GM13976 (cell line): Measurements from ENCODE around the gene LRRC72.
"Not testable (repeated sequence)": the region's sequence is repeated elsewhere in the genome, so short reads cannot be mapped to it uniquely, and the experiment has no call there.

ENCODE experiments used
- DNase-seq: peaks from one replicate; pipeline ENCODE4 v3.0.0; 2012; ENCODE audit warnings: low spot score
- in situ Hi-C: fragments of 300-500 bp; cut with MboI; formaldehyde crosslinking; loops from one replicate; pipeline ENCODE4 v1.12.0; 2022; ENCODE audit warnings: low sequenced_read_pairs, mixed read lengths, inconsistent platforms; ENCODE audit not compliant: unreplicated experiment
- TF ChIP-seq, protein P1 (sequence below): IDR thresholded peaks from 2 replicates; pipeline ENCODE4 v1.5.1; 2012; ENCODE audit warnings: borderline replicate concordance, mild to moderate bottlenecking; ENCODE audit not compliant: insufficient read depth; ENCODE audit errors: extremely low read depth, missing control alignments, control extremely low read depth

Gene LRRC72

DNA sequence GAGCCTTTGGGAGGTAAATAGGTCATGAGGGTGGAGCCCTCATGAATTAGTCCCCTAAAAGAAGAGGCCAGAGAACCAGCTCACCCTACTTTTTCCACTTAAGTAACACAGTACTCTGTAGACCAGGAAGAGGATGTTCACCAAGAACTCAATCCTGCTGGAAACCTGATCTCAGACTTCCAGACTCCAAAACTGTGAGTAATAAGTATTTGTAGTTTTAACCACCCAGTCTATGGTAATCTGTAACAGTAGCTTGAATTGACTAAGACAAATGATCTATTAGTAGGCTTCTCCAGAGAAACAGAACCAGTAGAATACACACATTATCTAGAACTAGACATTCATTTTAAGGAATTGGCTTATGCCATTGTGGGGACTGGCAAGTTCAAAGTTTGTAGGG, 67.4 kb downstream of the LRRC72 start:
- in situ Hi-C loops = no loop called here
- no peak for DNase-seq
- TF ChIP-seq, protein P1, sequence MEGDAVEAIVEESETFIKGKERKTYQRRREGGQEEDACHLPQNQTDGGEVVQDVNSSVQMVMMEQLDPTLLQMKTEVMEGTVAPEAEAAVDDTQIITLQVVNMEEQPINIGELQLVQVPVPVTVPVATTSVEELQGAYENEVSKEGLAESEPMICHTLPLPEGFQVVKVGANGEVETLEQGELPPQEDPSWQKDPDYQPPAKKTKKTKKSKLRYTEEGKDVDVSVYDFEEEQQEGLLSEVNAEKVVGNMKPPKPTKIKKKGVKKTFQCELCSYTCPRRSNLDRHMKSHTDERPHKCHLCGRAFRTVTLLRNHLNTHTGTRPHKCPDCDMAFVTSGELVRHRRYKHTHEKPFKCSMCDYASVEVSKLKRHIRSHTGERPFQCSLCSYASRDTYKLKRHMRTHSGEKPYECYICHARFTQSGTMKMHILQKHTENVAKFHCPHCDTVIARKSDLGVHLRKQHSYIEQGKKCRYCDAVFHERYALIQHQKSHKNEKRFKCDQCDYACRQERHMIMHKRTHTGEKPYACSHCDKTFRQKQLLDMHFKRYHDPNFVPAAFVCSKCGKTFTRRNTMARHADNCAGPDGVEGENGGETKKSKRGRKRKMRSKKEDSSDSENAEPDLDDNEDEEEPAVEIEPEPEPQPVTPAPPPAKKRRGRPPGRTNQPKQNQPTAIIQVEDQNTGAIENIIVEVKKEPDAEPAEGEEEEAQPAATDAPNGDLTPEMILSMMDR = no peak

DNA sequence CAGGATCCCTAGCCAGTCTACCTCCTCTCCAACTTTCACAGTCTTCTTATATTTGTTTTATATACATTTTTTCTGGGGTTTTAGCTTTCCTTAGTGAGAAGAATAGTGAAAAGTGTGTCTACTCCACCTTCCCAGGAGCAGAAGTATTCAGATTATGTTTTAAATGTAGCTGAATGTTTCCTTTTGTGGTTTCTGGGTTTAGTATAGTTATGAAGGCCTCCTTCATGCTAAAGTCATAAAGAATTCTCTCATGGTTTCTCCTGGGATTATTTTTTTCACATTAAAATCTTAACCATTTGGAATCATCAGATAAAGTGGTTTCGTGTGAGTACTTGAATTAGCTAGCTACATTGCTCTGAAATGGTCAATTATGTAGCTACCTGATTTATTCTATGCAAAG, 68.1 kb downstream of the LRRC72 start:
- TF ChIP-seq, protein P1 = no peak
- in situ Hi-C loops = no loop called here
- DNase-seq = no peak

DNA sequence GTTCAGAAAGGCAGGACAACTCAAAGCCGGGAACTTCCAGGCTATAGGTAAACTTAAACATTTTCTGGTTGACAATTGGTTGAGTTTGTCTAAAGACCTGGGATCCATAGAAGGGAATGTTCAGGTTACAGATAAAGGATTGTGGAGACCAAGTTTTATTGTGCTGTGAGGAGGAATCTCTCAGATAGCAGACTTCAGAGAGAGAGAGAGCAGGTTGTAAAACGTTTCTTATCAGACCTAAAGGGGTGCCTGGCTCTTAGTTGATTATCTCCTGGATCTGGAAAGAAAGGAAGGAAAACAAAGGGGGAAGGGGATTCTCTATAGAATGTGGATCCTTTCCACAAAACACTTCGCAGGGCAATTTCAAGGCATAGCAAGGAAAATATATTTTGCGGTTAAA, 69.0 kb downstream of the LRRC72 start:
- in situ Hi-C loops, DNase-seq: not testable (repeated sequence)

DNA sequence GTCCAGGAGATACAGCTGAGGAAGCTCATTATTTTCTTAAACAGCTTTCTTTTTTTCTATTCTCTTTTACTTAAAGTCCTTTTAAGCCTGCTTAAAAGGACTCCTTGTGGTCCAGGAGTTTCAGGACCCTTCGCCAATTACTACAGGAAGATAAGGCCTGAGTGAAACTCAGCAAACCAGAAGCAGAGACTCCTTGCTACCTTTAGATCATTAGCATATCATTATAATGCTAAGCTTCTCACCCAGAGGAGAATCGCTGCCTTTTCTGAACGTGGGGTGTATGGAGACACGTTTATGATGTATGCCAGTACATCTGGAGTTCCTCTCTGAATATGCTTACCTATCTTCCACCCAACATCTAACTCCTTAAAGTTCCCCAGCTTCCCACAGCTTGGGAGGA, 71.4 kb downstream of the LRRC72 start:
- in situ Hi-C loops = no loop called here

GRCh38 chr7:16599860-16600259, 73.2 kb downstream of the LRRC72 start:
- in situ Hi-C loops = no loop called here
- DNase-seq = no peak
- TF ChIP-seq, protein P1 = no peak

More for the DNA sequence above, 71.4 kb downstream of the LRRC72 start:
- DNase-seq = no peak
- TF ChIP-seq, protein P1 = no peak

GRCh38 chr7:16603633-16604032, 77.0 kb downstream of the LRRC72 start:
- in situ Hi-C loops = no loop called here
- TF ChIP-seq, protein P1 = no peak
- no peak for DNase-seq

DNA sequence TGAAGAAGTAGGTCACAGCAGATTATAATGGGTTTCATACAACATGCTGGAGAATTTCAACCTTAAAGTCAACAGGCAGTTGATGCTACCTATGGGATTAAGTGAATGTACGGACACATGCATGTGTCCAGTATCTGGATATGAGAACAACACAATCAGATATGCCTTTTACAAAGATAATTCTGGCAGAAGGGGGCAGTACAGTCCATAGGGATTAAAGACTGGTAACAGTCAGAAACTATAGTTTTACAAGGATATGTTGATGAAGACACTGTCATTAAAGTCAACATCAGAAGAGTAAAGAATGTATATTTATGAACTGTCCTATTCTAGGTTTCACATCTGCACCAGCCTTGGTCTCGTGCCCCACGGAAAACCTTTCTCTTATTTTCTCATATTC, 77.4 kb downstream of the LRRC72 start:
- in situ Hi-C loops = no loop called here
- DNase-seq = no peak
- TF ChIP-seq, protein P1 = no peak
